GM12801 (cell line): ENCODE results near the gene ATP2B1.

ENCODE experiments used
- TF ChIP-seq, protein P1 (sequence below): IDR thresholded peaks from one replicate; pipeline ENCODE4 v1.5.1; 2011; ENCODE audit warnings: control low read depth; ENCODE audit not compliant: insufficient read length; ENCODE audit errors: extremely low read depth

The ATP2B1 gene

DNA sequence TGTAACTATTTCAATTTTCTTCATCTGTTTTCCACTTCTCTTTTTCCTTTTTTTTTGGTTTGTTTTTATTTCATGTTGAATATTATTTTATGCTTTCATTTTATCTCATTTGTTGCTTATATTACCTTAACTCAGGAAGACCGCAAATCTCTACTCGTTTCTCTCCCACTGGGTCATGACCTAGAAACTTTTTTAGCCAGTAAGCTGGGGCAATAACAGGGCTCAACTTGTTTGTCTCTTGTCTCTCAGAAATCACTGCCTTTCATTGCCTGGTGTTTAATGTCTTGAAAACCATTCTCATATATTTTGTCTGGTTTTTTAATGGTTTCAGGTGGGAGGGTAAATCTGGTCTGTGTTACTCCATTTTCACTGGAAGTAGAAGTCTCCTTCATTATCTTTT is 36.6 kb upstream of the ATP2B1 start:
- TF ChIP-seq, protein P1, sequence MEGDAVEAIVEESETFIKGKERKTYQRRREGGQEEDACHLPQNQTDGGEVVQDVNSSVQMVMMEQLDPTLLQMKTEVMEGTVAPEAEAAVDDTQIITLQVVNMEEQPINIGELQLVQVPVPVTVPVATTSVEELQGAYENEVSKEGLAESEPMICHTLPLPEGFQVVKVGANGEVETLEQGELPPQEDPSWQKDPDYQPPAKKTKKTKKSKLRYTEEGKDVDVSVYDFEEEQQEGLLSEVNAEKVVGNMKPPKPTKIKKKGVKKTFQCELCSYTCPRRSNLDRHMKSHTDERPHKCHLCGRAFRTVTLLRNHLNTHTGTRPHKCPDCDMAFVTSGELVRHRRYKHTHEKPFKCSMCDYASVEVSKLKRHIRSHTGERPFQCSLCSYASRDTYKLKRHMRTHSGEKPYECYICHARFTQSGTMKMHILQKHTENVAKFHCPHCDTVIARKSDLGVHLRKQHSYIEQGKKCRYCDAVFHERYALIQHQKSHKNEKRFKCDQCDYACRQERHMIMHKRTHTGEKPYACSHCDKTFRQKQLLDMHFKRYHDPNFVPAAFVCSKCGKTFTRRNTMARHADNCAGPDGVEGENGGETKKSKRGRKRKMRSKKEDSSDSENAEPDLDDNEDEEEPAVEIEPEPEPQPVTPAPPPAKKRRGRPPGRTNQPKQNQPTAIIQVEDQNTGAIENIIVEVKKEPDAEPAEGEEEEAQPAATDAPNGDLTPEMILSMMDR = no peak

DNA sequence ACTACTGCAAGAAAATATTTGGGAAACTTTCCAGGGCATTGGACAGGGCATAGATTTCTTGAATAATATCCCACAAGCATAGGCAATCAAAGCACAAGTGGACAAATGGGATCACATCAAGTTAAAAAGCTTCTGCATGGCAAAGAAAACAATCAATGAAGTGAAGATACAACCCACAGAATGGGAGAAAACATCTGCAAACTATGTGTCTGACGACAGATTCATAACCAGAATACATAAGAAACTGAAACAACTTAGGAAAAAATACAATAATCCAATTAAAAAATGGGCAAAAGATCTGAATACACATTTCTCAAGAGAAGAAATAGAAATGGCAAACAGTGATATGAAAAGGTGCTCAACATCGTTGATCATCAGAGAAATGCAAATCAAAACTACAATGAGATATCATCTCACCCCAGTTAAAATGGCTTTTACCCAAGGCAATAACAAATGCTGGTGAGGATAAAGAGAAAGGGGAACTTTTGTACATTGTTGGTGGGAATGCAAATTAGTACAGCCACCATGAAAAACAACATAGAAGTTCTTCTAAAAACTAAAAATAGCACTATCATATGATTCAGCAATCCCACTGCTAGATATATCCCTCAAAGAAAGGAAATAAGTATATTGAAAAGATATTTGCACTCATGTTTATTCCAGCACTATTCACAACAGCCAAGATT is 33.8 kb upstream of the ATP2B1 start:
- TF ChIP-seq, protein P1 = no peak

DNA sequence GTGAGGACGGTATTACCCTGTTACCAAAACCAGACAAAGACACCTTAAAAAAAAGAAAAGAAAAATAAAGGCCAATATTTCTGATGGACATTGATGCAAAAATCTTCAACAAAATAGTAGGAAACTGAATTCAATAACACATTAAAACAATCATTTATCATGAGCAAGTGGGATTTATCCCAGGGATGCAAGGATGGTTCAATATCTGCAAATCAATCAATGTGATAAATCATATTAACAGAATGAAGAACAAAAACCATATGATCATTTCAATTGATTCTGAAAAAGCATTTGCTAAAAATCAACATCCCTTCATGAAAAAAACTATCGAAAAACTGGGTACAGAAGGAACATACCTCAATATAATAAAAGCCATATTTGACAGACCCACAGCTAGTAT is 32.3 kb upstream of the ATP2B1 start:
- TF ChIP-seq, protein P1 = no peak

DNA sequence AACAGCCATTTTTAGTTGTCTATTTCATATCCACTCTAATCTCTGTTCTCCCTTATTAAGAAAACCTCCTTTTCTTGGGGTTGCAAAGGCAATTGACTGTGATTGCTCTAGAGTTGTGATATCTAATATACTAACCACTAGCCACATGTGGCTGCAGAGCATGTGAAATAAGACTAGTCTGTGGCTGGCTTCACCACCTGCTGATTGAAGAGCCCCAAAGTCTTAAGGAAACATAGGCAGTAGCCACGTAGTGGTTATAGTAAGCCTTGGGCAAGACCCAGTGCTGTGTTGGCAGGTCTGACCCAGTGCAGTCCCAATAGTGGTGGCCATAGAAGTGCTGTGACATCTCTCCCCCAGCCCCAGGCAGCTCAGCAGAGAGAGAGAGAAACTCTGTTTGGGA is 28.4 kb upstream of the ATP2B1 start:
- TF ChIP-seq, protein P1 = no peak

DNA sequence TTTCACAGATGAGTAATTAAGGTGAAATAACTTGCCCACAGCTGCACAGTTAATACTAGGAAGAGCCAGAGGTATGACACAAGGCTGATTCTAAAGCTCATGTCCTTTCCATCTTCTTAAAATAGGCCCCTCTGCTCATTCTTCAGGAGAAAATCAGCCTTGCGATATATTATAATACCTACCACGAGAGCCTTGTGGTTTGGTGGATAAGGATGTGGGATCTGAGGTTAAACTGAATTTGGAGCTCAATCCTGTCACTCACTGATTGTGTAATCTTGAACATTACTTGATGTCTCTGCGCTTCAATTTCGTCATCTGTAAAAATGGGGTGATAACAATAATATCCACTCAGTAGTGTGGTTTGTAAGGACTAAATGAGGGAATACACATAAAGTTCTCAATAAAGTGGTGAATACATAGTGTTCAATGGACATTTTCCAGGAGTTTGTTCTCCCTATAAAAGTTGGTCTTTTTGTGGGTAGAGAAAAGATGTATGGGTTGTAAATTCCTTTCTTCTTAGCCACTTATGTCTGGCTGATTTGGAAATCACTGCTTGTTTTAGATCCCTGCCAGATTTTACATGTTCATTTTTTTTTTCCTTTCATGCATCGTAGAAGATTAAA is 25.1 kb upstream of the ATP2B1 start:
- TF ChIP-seq, protein P1 = no peak

DNA sequence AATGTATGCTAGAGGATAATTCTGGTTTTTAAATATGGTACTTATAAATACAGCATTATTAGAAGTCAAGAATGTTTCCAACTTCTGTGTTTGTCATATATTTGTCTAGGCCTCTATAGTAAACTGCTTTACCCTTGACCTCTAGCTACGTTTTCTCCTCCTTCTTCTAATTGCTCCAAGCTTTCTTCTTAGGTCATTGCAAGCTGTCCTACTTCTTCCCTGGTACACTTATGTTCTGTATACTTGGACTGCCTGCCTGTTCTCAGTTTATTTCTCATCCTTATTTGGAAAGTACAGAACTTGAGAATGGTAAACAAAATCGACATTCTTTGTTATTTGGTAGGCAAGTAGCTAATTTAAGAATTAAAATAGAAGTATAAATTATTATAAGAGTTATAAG is 23.9 kb upstream of the ATP2B1 start:
- TF ChIP-seq, protein P1 = no peak

DNA sequence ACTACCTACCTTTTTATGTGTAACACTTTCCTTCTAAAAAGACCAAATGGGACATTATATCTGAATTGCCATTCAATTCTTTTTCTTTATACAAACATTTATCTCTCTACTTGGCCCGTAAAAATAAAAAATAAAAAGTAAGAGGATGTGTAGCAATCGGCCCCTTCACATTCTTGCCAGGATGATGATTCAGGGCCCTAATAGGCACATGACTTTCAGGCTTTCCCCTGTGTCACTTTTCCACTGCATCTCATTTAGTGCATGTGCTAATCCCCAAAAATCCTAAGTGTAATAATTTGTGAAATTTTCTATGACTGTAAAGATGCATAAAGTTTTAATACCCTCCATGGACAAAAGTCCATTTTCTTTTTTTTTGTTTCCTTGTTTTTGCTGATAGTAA is 23.0 kb upstream of the ATP2B1 start:
- TF ChIP-seq, protein P1 = no peak
